Aorta (tissue), 5 donors: ENCODE results near the gene ATP6V0B. TPM values are rescaled to one million over a fixed set of nuclear protein-coding genes. Genes with fewer than 3 reads are reported as not detected.

Source experiments
- ATAC-seq: fragments of 200-7000 bp; cut with Tn5 transposase; one replicate; pipeline ENCODE4 v1.9.1; 2022; ENCODE audit warnings: moderate library complexity; ENCODE audit not compliant: low FRiP score
- DNase-seq, 2 donors: peaks; one replicate each; pipeline ENCODE4 v3.0.0-alpha.2; 2020
- H3K27ac ChIP-seq, 2 donors: one replicate each; pipeline ENCODE4 v1.5.1; 2013; ENCODE audit warnings: low read length in 2 of 2, mild to moderate bottlenecking in 2 of 2, moderate library complexity in 2 of 2, control low read depth in 1 of 2, inconsistent platforms in 1 of 2, low read depth in 1 of 2
- H3K27me3 ChIP-seq, 2 donors: one replicate each; pipeline ENCODE4 v1.6.1; 2013; ENCODE audit warnings: control low read depth in 1 of 2, low read length in 1 of 2, mild to moderate bottlenecking in 1 of 2, moderate library complexity in 1 of 2; ENCODE audit not compliant: insufficient read depth in 2 of 2, control insufficient read depth in 1 of 2
- H3K36me3 ChIP-seq, 2 donors: one replicate each; pipeline ENCODE4 v1.6.1; 2013; ENCODE audit warnings: control low read depth in 1 of 2, low read length in 1 of 2, mild to moderate bottlenecking in 1 of 2; ENCODE audit not compliant: insufficient read depth in 2 of 2, control insufficient read depth in 1 of 2
- H3K4me1 ChIP-seq, 2 donors: one replicate each; pipeline ENCODE4 v1.6.1; 2013; ENCODE audit warnings: low read length in 2 of 2, control low read depth in 1 of 2, mild to moderate bottlenecking in 1 of 2, moderate library complexity in 1 of 2; ENCODE audit not compliant: insufficient read depth in 2 of 2, control insufficient read depth in 1 of 2
- H3K4me3 ChIP-seq, 2 donors: one replicate each; pipeline ENCODE4 v1.5.1; 2013; ENCODE audit warnings: low read length in 2 of 2, control low read depth in 1 of 2, mild to moderate bottlenecking in 1 of 2
- H3K9me3 ChIP-seq: one replicate; pipeline ENCODE4 v1.6.1; 2013; ENCODE audit warnings: mild to moderate bottlenecking, low read length; ENCODE audit not compliant: control insufficient read depth
- WGBS, 2 donors: extraction: QIAGEN DNeasy Blood & Tissue Kit; methylation state at CpG; one replicate each; pipeline ENCODE4 v1.1.7; 2013; 5-methylcytosine and 5-hydroxymethylcytosine counted together
- intact Hi-C, 2 donors: fragments of 100-400 bp; cut with DNase I; formaldehyde crosslinking; loops; one replicate each; pipeline versions ENCODE4 v1.14.2 to v1.15.0; 2022
- polyA plus RNA-seq, 2 donors: library from polyadenylated mRNA; stranded (reverse); fragments of 200-250 nt; gene quantifications; one replicate each; pipeline ENCODE4 v1.2.3, GENCODE V29; 2013
- total RNA-seq, 2 donors: library from RNA; stranded (reverse); fragmentation: NEBNext Ultra II Directional; extraction: Animal tissue kit (Norgen Biotek cat#: 25700); gene quantifications; one replicate each; pipeline ENCODE4 v1.2.1, GENCODE V29; 2021
- donor health status: healthy with polysubstance abuse.
- donor health status: Bipolar disorder and iron deficiency.
- donor health status: DM: no; HTN: no; CAD: no.
- donor health status: DM: no; HTN: no; CAD: no.
- donor health status: DM: yes; HTN: yes; CAD: no.

ATP6V0B gene
- total and polyA plus RNA-seq, 4 donors, result 77.9 to 119 (median 94.2) TPM

GRCh38 chr1:43992232-43992995 lies 17.7 kb downstream of the ATP6V0B start:
- Histone ChIP-seq H3K9me3 (no peaks in the 10 kb centered on the region), H3K36me3 (no peaks in the 10 kb centered on the region), H3K27me3 (no peaks in the 10 kb centered on the region), H3K27ac (peak overlapping the region in 1 of 2 donors; percentile 20), H3K4me3 (no peak overlapping the region), H3K4me1 (no peaks in the 10 kb centered on the region)
- ATAC-seq (no peak), DNase-seq (no peak)
- 56 to 62% methylated on average over 11 of the region's 11 CpGs for WGBS, 2 donors
- intact Hi-C loops, result loop anchor here in 1 of 2 donors (5.0 to 10.0 kb wide), 2 partner anchors 40 to 222 kb away; partner anchors contain the start of genes DMAP1 and SLC6A9

GRCh38 chr1:43993206-43993914 lies 18.6 kb downstream of the ATP6V0B start:
- intact Hi-C loops, result loop anchor here in 1 of 2 donors (5.0 to 10.0 kb wide), 2 partner anchors 39 to 221 kb away; partner anchors contain the start of genes DMAP1 and SLC6A9
- no peak overlapping the region for H3K27ac ChIP-seq
- WGBS, 2 donors, result 91 to 92% methylated on average over 9 of the region's 9 CpGs
- H3K4me1 ChIP-seq, result no peaks in the 10 kb centered on the region
- H3K9me3 ChIP-seq, result no peaks in the 10 kb centered on the region
- no peak overlapping the region for H3K4me3 ChIP-seq
- DNase-seq (no peak), ATAC-seq (no peak)
- H3K36me3 ChIP-seq, result no peaks in the 10 kb centered on the region
- no peaks in the 10 kb centered on the region for H3K27me3 ChIP-seq

- no peaks in the 10 kb centered on the region for H3K9me3 ChIP-seq
- H3K4me3 ChIP-seq, result no peak overlapping the region
- no peaks in the 10 kb centered on the region for H3K27me3 ChIP-seq
- intact Hi-C loops, result loop anchor here in 1 of 2 donors (5.0 to 10.0 kb wide), 2 partner anchors 38 to 221 kb away; partner anchors contain the start of genes DMAP1 and SLC6A9
- 90 to 95% methylated on average over 7 of the region's 7 CpGs for WGBS, 2 donors
- DNase-seq (no peak), ATAC-seq (no peak)
- no peak overlapping the region for H3K27ac ChIP-seq
- H3K36me3 ChIP-seq, result no peaks in the 10 kb centered on the region
- H3K4me1 ChIP-seq, result no peaks in the 10 kb centered on the region
Observed at GRCh38 chr1:43994071-43994470, 19.3 kb downstream of the ATP6V0B start.

- Histone ChIP-seq H3K27ac (no peak overlapping the region), H3K9me3 (no peaks in the 10 kb centered on the region), H3K4me3 (no peak overlapping the region), H3K36me3 (no peaks in the 10 kb centered on the region), H3K4me1 (no peaks in the 10 kb centered on the region), H3K27me3 (no peaks in the 10 kb centered on the region)
- DNase-seq (no peak), ATAC-seq (no peak)
- intact Hi-C loops, result loop anchor here in 1 of 2 donors (5.0 to 10.0 kb wide), 2 partner anchors 37 to 220 kb away; partner anchors contain the start of genes DMAP1 and SLC6A9
- WGBS, 2 donors, result 67 to 75% methylated on average over 14 to 15 of the region's 15 CpGs
Observed at GRCh38 chr1:43994794-43995790, 20.3 kb downstream of the ATP6V0B start.

- intact Hi-C loops, result loop anchor here in 1 of 2 donors (10.0 kb wide), 1 partner anchor 219 kb away; the partner anchor contains the start of gene DMAP1
- no peaks in the 10 kb centered on the region for H3K9me3 ChIP-seq
- H3K36me3 ChIP-seq, result no peaks in the 10 kb centered on the region
- H3K4me1 ChIP-seq, result no peaks in the 10 kb centered on the region
- DNase-seq (peak in 1 of 2 donors; percentile 73), ATAC-seq (no peak)
- 34 to 38% methylated on average over 21 of the region's 21 CpGs for WGBS, 2 donors
- H3K4me3 ChIP-seq, result no peak overlapping the region
- H3K27me3 ChIP-seq, result no peaks in the 10 kb centered on the region
- H3K27ac ChIP-seq, result no peak overlapping the region
Observed at GRCh38 chr1:43995984-43996732, 21.4 kb downstream of the ATP6V0B start.

GRCh38 chr1:43996733-43997115 lies 22.0 kb downstream of the ATP6V0B start:
- Histone ChIP-seq H3K9me3 (no peaks in the 10 kb centered on the region), H3K4me1 (no peaks in the 10 kb centered on the region), H3K36me3 (no peaks in the 10 kb centered on the region), H3K27me3 (no peaks in the 10 kb centered on the region), H3K4me3 (no peak overlapping the region), H3K27ac (no peak overlapping the region)
- intact Hi-C loops, result loop anchor here in 1 of 2 donors (10.0 kb wide), 1 partner anchor 218 kb away; the partner anchor contains the start of gene DMAP1
- 47 to 55% methylated on average over 6 of the region's 6 CpGs for WGBS, 2 donors
- DNase-seq (no peak), ATAC-seq (no peak)

- Histone ChIP-seq H3K36me3 (no peaks in the 10 kb centered on the region), H3K9me3 (no peaks in the 10 kb centered on the region), H3K4me1 (no peaks in the 10 kb centered on the region), H3K27me3 (no peaks in the 10 kb centered on the region), H3K4me3 (no peak overlapping the region), H3K27ac (no peak overlapping the region)
- WGBS, 2 donors, result 79 to 80% methylated on average over 22 of the region's 22 CpGs
- intact Hi-C loops, result loop anchor here in 1 of 2 donors (10.0 kb wide), 1 partner anchor 217 kb away; the partner anchor contains the start of gene DMAP1
- DNase-seq (no peak), ATAC-seq (no peak)
Observed at GRCh38 chr1:43997295-43997999, 22.7 kb downstream of the ATP6V0B start.
